ENCODE data around the gene TMEM150B.

TMEM150B gene

GRCh38 chr19:55353803-55354697 lies 28.9 kb upstream of the TMEM150B start:
- Histone ChIP-seq H3K27me3 (ENCODE audit: insufficient read depth, insufficient read length) (peaks cover 58% of the 10 kb centered on the region), H3K9me3 (ENCODE audit: insufficient read depth, low read length) (no peaks in the 10 kb centered on the region), H3K36me3 (ENCODE audit: insufficient read depth, insufficient read length, low read length) (peaks cover 3% of the 10 kb centered on the region), H3K4me3 (ENCODE audit: insufficient read length, low read depth) (peak overlapping the region; percentile 57), H3K9ac (ENCODE audit: insufficient read length, low read depth) (peak overlapping the region; percentile 77), H3K4me1 (ENCODE audit: insufficient read depth, insufficient read length) (peaks cover 13% of the 10 kb centered on the region)
- TF ChIP-seq ZNF274 (IDR thresholded peaks at IDR 0.05; ENCODE audit: low read depth, low read length): no peak
- TF ChIP-seq SUZ12 (IDR thresholded peaks at IDR 0.05; ENCODE audit: extremely low read depth, insufficient read depth, insufficient read length): no peak
- TF ChIP-seq YY1 (IDR thresholded peaks at IDR 0.05; ENCODE audit: insufficient read depth, insufficient read length): no peak
- peak; percentile 28 for DNase-seq (ENCODE audit: low read depth, low spot score)

- H3K9me3 ChIP-seq (ENCODE audit: insufficient read depth, low read length): no peaks in the 10 kb centered on the region
- no peak for DNase-seq (ENCODE audit: low read depth, low spot score)
- H3K27me3 ChIP-seq (ENCODE audit: insufficient read depth, insufficient read length): peaks cover 52% of the 10 kb centered on the region
- TF ChIP-seq YY1 (IDR thresholded peaks at IDR 0.05; ENCODE audit: insufficient read depth, insufficient read length): no peak
- no peak for TF ChIP-seq ZNF274 (IDR thresholded peaks at IDR 0.05; ENCODE audit: low read depth, low read length)
- no peak for TF ChIP-seq SUZ12 (IDR thresholded peaks at IDR 0.05; ENCODE audit: extremely low read depth, insufficient read depth, insufficient read length)
- H3K9ac ChIP-seq (ENCODE audit: insufficient read length, low read depth): peak overlapping the region; percentile 77
- H3K4me3 ChIP-seq (ENCODE audit: insufficient read length, low read depth): peak overlapping the region; percentile 57
- peaks cover 15% of the 10 kb centered on the region for H3K4me1 ChIP-seq (ENCODE audit: insufficient read depth, insufficient read length)
- peaks cover 3% of the 10 kb centered on the region for H3K36me3 ChIP-seq (ENCODE audit: insufficient read depth, insufficient read length, low read length)
Observed at GRCh38 chr19:55353356-55353802, 28.2 kb upstream of the TMEM150B start.

GRCh38 chr19:55352549-55353145 lies 27.5 kb upstream of the TMEM150B start:
- no peak for DNase-seq (ENCODE audit: low read depth, low spot score)
- Histone ChIP-seq H3K4me3 (ENCODE audit: insufficient read length, low read depth) (no peak overlapping the region), H3K27me3 (ENCODE audit: insufficient read depth, insufficient read length) (peaks cover 51% of the 10 kb centered on the region), H3K4me1 (ENCODE audit: insufficient read depth, insufficient read length) (peaks cover 22% of the 10 kb centered on the region), H3K9me3 (ENCODE audit: insufficient read depth, low read length) (no peaks in the 10 kb centered on the region), H3K9ac (ENCODE audit: insufficient read length, low read depth) (no peak overlapping the region), H3K36me3 (ENCODE audit: insufficient read depth, insufficient read length, low read length) (peaks cover 3% of the 10 kb centered on the region)
- no peak for TF ChIP-seq SUZ12 (IDR thresholded peaks at IDR 0.05; ENCODE audit: extremely low read depth, insufficient read depth, insufficient read length)
- no peak for TF ChIP-seq YY1 (IDR thresholded peaks at IDR 0.05; ENCODE audit: insufficient read depth, insufficient read length)
- TF ChIP-seq ZNF274 (IDR thresholded peaks at IDR 0.05; ENCODE audit: low read depth, low read length): no peak

GRCh38 chr19:55352040-55352439 lies 26.9 kb upstream of the TMEM150B start:
- Histone ChIP-seq H3K27me3 (ENCODE audit: insufficient read depth, insufficient read length) (peaks cover 46% of the 10 kb centered on the region), H3K4me3 (ENCODE audit: insufficient read length, low read depth) (no peak overlapping the region), H3K9me3 (ENCODE audit: insufficient read depth, low read length) (no peaks in the 10 kb centered on the region), H3K9ac (ENCODE audit: insufficient read length, low read depth) (no peak overlapping the region), H3K36me3 (ENCODE audit: insufficient read depth, insufficient read length, low read length) (peaks cover 6% of the 10 kb centered on the region), H3K4me1 (ENCODE audit: insufficient read depth, insufficient read length) (peaks cover 23% of the 10 kb centered on the region)
- no peak for DNase-seq (ENCODE audit: low read depth, low spot score)
- no peak for TF ChIP-seq ZNF274 (IDR thresholded peaks at IDR 0.05; ENCODE audit: low read depth, low read length)
- no peak for TF ChIP-seq YY1 (IDR thresholded peaks at IDR 0.05; ENCODE audit: insufficient read depth, insufficient read length)
- no peak for TF ChIP-seq SUZ12 (IDR thresholded peaks at IDR 0.05; ENCODE audit: extremely low read depth, insufficient read depth, insufficient read length)

- H3K4me3 ChIP-seq (ENCODE audit: insufficient read length, low read depth): no peak overlapping the region
- H3K9ac ChIP-seq (ENCODE audit: insufficient read length, low read depth): peak overlapping the region; percentile 72
- H3K9me3 ChIP-seq (ENCODE audit: insufficient read depth, low read length): no peaks in the 10 kb centered on the region
- peaks cover 26% of the 10 kb centered on the region for H3K4me1 ChIP-seq (ENCODE audit: insufficient read depth, insufficient read length)
- no peak for DNase-seq (ENCODE audit: low read depth, low spot score)
- TF ChIP-seq YY1 (IDR thresholded peaks at IDR 0.05; ENCODE audit: insufficient read depth, insufficient read length): no peak
- no peak for TF ChIP-seq ZNF274 (IDR thresholded peaks at IDR 0.05; ENCODE audit: low read depth, low read length)
- no peak for TF ChIP-seq SUZ12 (IDR thresholded peaks at IDR 0.05; ENCODE audit: extremely low read depth, insufficient read depth, insufficient read length)
- peaks cover 10% of the 10 kb centered on the region for H3K36me3 ChIP-seq (ENCODE audit: insufficient read depth, insufficient read length, low read length)
- H3K27me3 ChIP-seq (ENCODE audit: insufficient read depth, insufficient read length): peaks cover 38% of the 10 kb centered on the region
Observed at GRCh38 chr19:55350620-55351315, 25.6 kb upstream of the TMEM150B start.

GRCh38 chr19:55348317-55349034 lies 23.3 kb upstream of the TMEM150B start:
- H3K36me3 ChIP-seq (ENCODE audit: insufficient read depth, insufficient read length, low read length): peaks cover 21% of the 10 kb centered on the region
- peaks cover 35% of the 10 kb centered on the region for H3K4me1 ChIP-seq (ENCODE audit: insufficient read depth, insufficient read length)
- peaks cover 24% of the 10 kb centered on the region for H3K27me3 ChIP-seq (ENCODE audit: insufficient read depth, insufficient read length)
- H3K4me3 ChIP-seq (ENCODE audit: insufficient read length, low read depth): peak overlapping the region; percentile 19
- H3K9me3 ChIP-seq (ENCODE audit: insufficient read depth, low read length): no peaks in the 10 kb centered on the region
- DNase-seq (ENCODE audit: low read depth, low spot score): peak; percentile 35
- TF ChIP-seq SUZ12 (IDR thresholded peaks at IDR 0.05; ENCODE audit: extremely low read depth, insufficient read depth, insufficient read length) (no peak), YY1 (IDR thresholded peaks at IDR 0.05; ENCODE audit: insufficient read depth, insufficient read length) (no peak), ZNF274 (IDR thresholded peaks at IDR 0.05; ENCODE audit: low read depth, low read length) (no peak)
- H3K9ac ChIP-seq (ENCODE audit: insufficient read length, low read depth): peak overlapping the region; percentile 62

Data from NT2/D1 (cell line).